B cell (primary cell): ENCODE results near the gene TP53AIP1. TPM values are rescaled to one million over a fixed set of nuclear protein-coding genes. Genes with fewer than 3 reads are reported as not detected.

Source experiments
- ATAC-seq: fragments of 200-7000 bp; cut with Tn5 transposase; one replicate; pipeline ENCODE4 v1.10.0; 2021; ENCODE audit warnings: low read depth, mild to moderate bottlenecking, moderate number of reproducible peaks, moderate library complexity
- CTCF ChIA-PET: fragments of 350-600 bp; sonication (Branson Sonifier 250); formaldehyde crosslinking; loops from one replicate; lab custom pipeline; 2021; ENCODE audit warnings: antibody characterized with exemption, inconsistent platforms; lab: Charles Lee
- POLR2A ChIA-PET: fragments of 350-600 bp; sonication (Branson Sonifier 250); formaldehyde crosslinking; loops from one replicate; lab custom pipeline; 2021; ENCODE audit warnings: antibody characterized with exemption; lab: Charles Lee
- DNase-seq: peaks from one replicate; pipeline ENCODE4 v3.0.0; 2013
- H2AFZ ChIP-seq: 2 replicates; pipeline ENCODE4 v1.6.1; 2012; ENCODE audit warnings: mild to moderate bottlenecking, low read depth, low read length; ENCODE audit not compliant: insufficient read depth, poor library complexity, severe bottlenecking
- H3K27ac ChIP-seq, 2 donors: 1 replicate in 1 of 2; 2 replicates in 1 of 2; pipeline ENCODE4 v1.5.1; 2012 to 2013; ENCODE audit warnings: low read length in 2 of 2, mild to moderate bottlenecking in 2 of 2, moderate library complexity in 1 of 2
- H3K27me3 ChIP-seq, 4 experiments: fragments of 200-600 bp in 1 of 4; sonication (generic) in 1 of 4; replicated peaks in 1 of 4; 1 replicate in 2 of 4; 2 replicates in 2 of 4; pipeline versions ENCODE4 v1.6.1 to v1.7.0; 2013 to 2016; ENCODE audit warnings: low read length in 3 of 4, mild to moderate bottlenecking in 2 of 4, mixed read lengths in 1 of 4, moderate library complexity in 1 of 4; ENCODE audit not compliant: insufficient read depth in 4 of 4, control insufficient read depth in 3 of 4; ENCODE audit errors: control extremely low read depth in 1 of 4
- H3K36me3 ChIP-seq, 2 experiments: replicated peaks in 1 of 2; 1 replicate in 1 of 2; 2 replicates in 1 of 2; pipeline versions ENCODE4 v1.6.1 to v1.7.1; 2013; ENCODE audit warnings: low read length in 1 of 2; ENCODE audit not compliant: insufficient read depth in 2 of 2, control insufficient read depth in 1 of 2; ENCODE audit errors: control extremely low read depth in 1 of 2, extremely low read depth in 1 of 2
- H3K4me1 ChIP-seq, 2 donors: fragments of 200-600 bp in 1 of 2; sonication (generic) in 1 of 2; 1 replicate in 1 of 2; 2 replicates in 1 of 2; pipeline versions ENCODE4 v1.5.1 to v1.6.1; 2013 to 2017; ENCODE audit warnings: low read length in 2 of 2; ENCODE audit not compliant: control insufficient read depth in 2 of 2, insufficient read depth in 2 of 2
- H3K4me2 ChIP-seq: replicated peaks from 2 replicates; pipeline ENCODE3; 2012; ENCODE audit warnings: mild to moderate bottlenecking, low read depth, low read length; ENCODE audit not compliant: poor library complexity, severe bottlenecking
- H3K4me3 ChIP-seq, 5 experiments: fragments of 200-600 bp in 1 of 5; sonication (generic) in 1 of 5; 1 replicate in 3 of 5; 2 replicates in 2 of 5; pipeline versions ENCODE4 v1.5.1 to v1.7.0; 2011 to 2016; ENCODE audit warnings: low read length in 4 of 5, mild to moderate bottlenecking in 4 of 5, low read depth in 2 of 5, control low read depth in 1 of 5, moderate library complexity in 1 of 5; ENCODE audit not compliant: insufficient read depth in 1 of 5; ENCODE audit errors: control extremely low read depth in 1 of 5, extremely low read depth in 1 of 5
- H3K79me2 ChIP-seq: fragments of 200-600 bp; sonication (generic); one replicate; pipeline ENCODE4 v1.6.0; 2016; ENCODE audit warnings: low read length; ENCODE audit not compliant: control insufficient read depth, insufficient read depth
- H3K9ac ChIP-seq: fragments of 200-600 bp; sonication (generic); 2 replicates; pipeline ENCODE4 v1.6.1; 2017; ENCODE audit warnings: mild to moderate bottlenecking, low read length, moderate library complexity
- H3K9me3 ChIP-seq, 3 donors: one replicate each; pipeline versions ENCODE4 v1.6.1 to v1.7.1; 2013; ENCODE audit warnings: low read length in 2 of 3; ENCODE audit not compliant: control insufficient read depth in 2 of 3, insufficient read depth in 1 of 3; ENCODE audit errors: control extremely low read depth in 1 of 3
- H4K20me1 ChIP-seq: 2 replicates; pipeline ENCODE4 v1.6.0; 2012; ENCODE audit warnings: mild to moderate bottlenecking, low read length; ENCODE audit not compliant: insufficient read depth, control insufficient read depth, poor library complexity, severe bottlenecking
- H3K27ac Mint-ChIP-seq: one replicate; pipeline ENCODE4 v1.8.0; 2021; ENCODE audit warnings: mixed read lengths
- H3K27me3 Mint-ChIP-seq: one replicate; pipeline ENCODE4 v1.8.0; 2021; ENCODE audit warnings: mixed read lengths
- H3K4me1 Mint-ChIP-seq: one replicate; pipeline ENCODE4 v1.8.0; 2021; ENCODE audit warnings: mixed read lengths
- H3K4me3 Mint-ChIP-seq: one replicate; pipeline ENCODE4 v1.8.0; 2021; ENCODE audit warnings: mixed read lengths
- H3K9me3 Mint-ChIP-seq: one replicate; pipeline ENCODE4 v1.8.0; 2022; ENCODE audit warnings: mixed read lengths; ENCODE audit not compliant: insufficient read depth
- CTCF ChIP-seq: fragments of 200-600 bp; IDR thresholded peaks from one replicate; pipeline ENCODE4 v1.8.0; 2022; ENCODE audit warnings: antibody characterized with exemption, mild to moderate bottlenecking
- EZH2 ChIP-seq: IDR thresholded peaks from 2 replicates; pipeline ENCODE4 v1.6.1; 2012; ENCODE audit warnings: borderline replicate concordance, low read depth, mild to moderate bottlenecking, moderate library complexity, low read length; ENCODE audit not compliant: insufficient read depth, poor library complexity, severe bottlenecking
- WGBS: methylation state at CpG from one replicate; pipeline ENCODE4 v1.1.5; 2013; ENCODE audit warnings: missing lambda C conversion rate; ENCODE audit not compliant: insufficient coverage; 5-methylcytosine and 5-hydroxymethylcytosine counted together
- intact Hi-C: fragments of 100-400 bp; cut with micrococcal nuclease; formaldehyde crosslinking; loops from one replicate; pipeline ENCODE4 v1.10.0; 2022
- polyA plus RNA-seq: library from polyadenylated mRNA; depleted of rRNA; stranded (reverse); fragments of >200 nt; gene quantifications from 2 replicates; pipeline ENCODE4 v1.2.3, GENCODE V29; 2012
- total RNA-seq, 2 donors: library from RNA; stranded (reverse); fragments of 120-200 nt in 1 of 2; gene quantifications; 1 replicate in 1 of 2; 2 replicates in 1 of 2; pipeline versions ENCODE4 v1.2.3 to v1.2.4, GENCODE V29; 2013 to 2022

Gene TP53AIP1
- total and polyA plus RNA-seq, 2 donors (not counting 1 experiment from before 2014, with no cell fraction given), result 0.04 to 0.12 TPM

DNA sequence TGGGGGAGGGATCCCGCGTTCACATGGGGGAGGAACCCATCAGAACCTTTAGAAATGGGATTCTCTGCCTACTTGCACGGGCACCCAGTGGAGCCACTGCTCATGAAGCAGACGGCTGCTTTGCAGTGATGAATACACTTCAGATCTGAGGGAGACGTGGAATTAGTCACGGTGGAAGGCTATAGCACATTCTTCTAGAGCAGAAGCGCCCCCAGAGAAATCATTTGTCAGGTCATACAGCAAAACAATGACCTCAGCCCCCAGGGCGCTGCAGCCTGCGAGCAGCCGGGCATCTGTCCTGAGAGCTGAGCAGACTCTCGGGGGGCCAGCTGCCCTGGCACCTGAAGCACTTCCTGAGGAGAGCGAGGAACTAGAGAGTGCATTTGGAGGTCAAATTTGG is 12.7 kb downstream of the TP53AIP1 start:
- WGBS, result 90% methylated on average over 11 of the region's 12 CpGs
- Histone ChIP-seq H3K4me2 (no peak overlapping the region), H3K27ac (no peak overlapping the region), H3K4me1 (peaks cover 7 to 11% of the 10 kb centered on the region in 2 donors), H3K4me3 (no peak overlapping the region), H4K20me1 (no peaks in the 10 kb centered on the region), H3K27me3 (peaks cover 0 to 18% (median 0%) of the 10 kb centered on the region in 4 experiments), H3K79me2 (no peaks in the 10 kb centered on the region), H2AFZ (no peak overlapping the region), H3K9ac (no peak overlapping the region), H3K9me3 (peaks cover 0 to 16% (median 0%) of the 10 kb centered on the region in 3 donors), H3K36me3 (no peaks in the 10 kb centered on the region)
- TF ChIP-seq EZH2 (no peak), CTCF (no peak)
- intact Hi-C loops, result no loop called here
- peak overlapping the region; percentile 20 for H3K27ac Mint-ChIP-seq
- no peak for DNase-seq
- ChIA-PET POLR2A (no interaction called here), CTCF (interaction anchor here (1.1 to 1.3 kb wide), 2 partner anchors 26 to 45 kb away, joined by 3 to 4 read pairs; no protein-coding TSS in a partner anchor)
- peaks cover 15% of the 10 kb centered on the region for H3K4me1 Mint-ChIP-seq
- H3K27me3 Mint-ChIP-seq, result peaks cover 18% of the 10 kb centered on the region
- H3K9me3 Mint-ChIP-seq, result no peaks in the 10 kb centered on the region
- ATAC-seq, result no peak
- H3K4me3 Mint-ChIP-seq, result no peak overlapping the region

GRCh38 chr11:128929468-128929867 is 13.2 kb downstream of the TP53AIP1 start:
- H3K4me3 Mint-ChIP-seq, result no peak overlapping the region

More at GRCh38 chr11:128929468-128929867, 13.2 kb downstream of the TP53AIP1 start:
- POLR2A ChIA-PET, result interaction anchor here (0.6 kb wide), 1 partner anchor 401 kb away, joined by 4 read pairs; no protein-coding TSS in a partner anchor
- Mint-ChIP-seq H3K9me3 (no peaks in the 10 kb centered on the region), H3K4me1 (peaks cover 15% of the 10 kb centered on the region), H3K27me3 (peaks cover 18% of the 10 kb centered on the region), H3K27ac (no peak overlapping the region)
- no peak overlapping the region for H3K4me2 ChIP-seq
- H3K36me3 ChIP-seq, result no peaks in the 10 kb centered on the region
- H3K9me3 ChIP-seq, result peaks cover 0 to 16% (median 0%) of the 10 kb centered on the region in 3 donors
- no peak overlapping the region for H3K27ac ChIP-seq
- H3K79me2 ChIP-seq, result no peaks in the 10 kb centered on the region
- WGBS, result 82% methylated on average over 5 of the region's 5 CpGs
- CTCF ChIA-PET, result interaction anchor here (1.1 to 1.3 kb wide), 3 partner anchors 25 to 44 kb away, joined by 3 to 4 read pairs (median 4); no protein-coding TSS in a partner anchor
- no peak for TF ChIP-seq EZH2
- no peak for TF ChIP-seq CTCF
- intact Hi-C loops, result no loop called here
- H3K4me3 ChIP-seq, result no peak overlapping the region
- no peak for DNase-seq
- no peaks in the 10 kb centered on the region for H4K20me1 ChIP-seq
- H3K4me1 ChIP-seq, result peaks cover 7 to 11% of the 10 kb centered on the region in 2 donors
- no peak overlapping the region for H3K9ac ChIP-seq
- ATAC-seq, result no peak
- no peak overlapping the region for H2AFZ ChIP-seq
- H3K27me3 ChIP-seq, result peaks cover 0 to 21% (median 0%) of the 10 kb centered on the region in 4 experiments
